ENCODE results near the gene FOXN3. TPM values are rescaled to one million over a fixed set of nuclear protein-coding genes. Genes with fewer than 3 reads are reported as not detected.

FOXN3 gene
- total and polyA plus RNA-seq, 10 donors, result 9.2 to 121 (median 98.3) TPM

GRCh38 chr14:89212386-89213235, 204.4 kb downstream of the FOXN3 start:
- Histone ChIP-seq H3K27me3 (replicated peaks in 1 of 7) (no peaks in the 10 kb centered on the region), H3K4me3 (no peak overlapping the region), H3K36me3 (peaks cover 0 to 20% (median 3%) of the 10 kb centered on the region in 6 donors), H3K27ac (no peak overlapping the region), H3K9me3 (no peaks in the 10 kb centered on the region), H3K4me1 (peaks cover 0 to 31% (median 4%) of the 10 kb centered on the region in 6 donors)
- intact Hi-C loops (cut with DNase I; ENCODE audit: low total_unique reads), result no loop called here
- TF ChIP-seq CTCF (IDR thresholded peaks at IDR 0.05 in 8 of 11, conservative IDR thresholded peaks at IDR 0.05 in 3 of 11) (no peak), POLR2A (IDR thresholded peaks at IDR 0.05) (no peak), POLR2AphosphoS5 (IDR thresholded peaks at IDR 0.05) (no peak)
- WGBS, 5 donors, result 59 to 78% (median 62%) methylated on average over 6 of the region's 6 CpGs
- DNase-seq, result no peak

DNA sequence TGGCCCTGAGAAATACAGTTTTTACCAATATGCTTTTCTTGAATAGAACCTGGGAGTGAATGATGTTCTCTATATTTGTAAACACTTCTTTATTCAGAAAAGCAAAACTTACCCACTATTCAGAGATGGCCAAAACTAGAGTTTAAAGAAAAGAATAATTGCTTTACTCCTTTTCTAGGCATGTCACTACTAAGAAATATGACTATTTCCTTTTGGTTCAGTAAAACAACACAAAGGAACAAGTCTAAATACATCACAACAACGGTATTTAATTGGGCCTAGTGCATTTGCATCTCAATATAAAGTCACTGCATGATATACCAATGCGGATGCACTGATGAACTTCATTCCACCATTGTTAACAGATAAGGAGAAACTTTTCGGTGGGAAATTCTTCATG, 207.5 kb downstream of the FOXN3 start:
- peaks cover 0 to 20% (median 4%) of the 10 kb centered on the region in 6 donors for H3K4me1 ChIP-seq
- H3K9me3 ChIP-seq, result no peaks in the 10 kb centered on the region
- peaks cover 0 to 28% (median 0%) of the 10 kb centered on the region in 6 donors for H3K36me3 ChIP-seq
- H3K4me3 ChIP-seq, result no peak overlapping the region
- no peak for TF ChIP-seq CTCF (IDR thresholded peaks at IDR 0.05 in 8 of 11, conservative IDR thresholded peaks at IDR 0.05 in 3 of 11)
- TF ChIP-seq POLR2AphosphoS5 (IDR thresholded peaks at IDR 0.05), result no peak
- TF ChIP-seq POLR2A (IDR thresholded peaks at IDR 0.05), result no peak
- DNase-seq, result no peak
- intact Hi-C loops (cut with DNase I; ENCODE audit: low total_unique reads), result no loop called here
- no peak overlapping the region for H3K27ac ChIP-seq
- H3K27me3 ChIP-seq (replicated peaks in 1 of 7), result no peaks in the 10 kb centered on the region
- WGBS, 5 donors, result 87 to 93% (median 90%) methylated on average over 3 of the region's 3 CpGs

DNA sequence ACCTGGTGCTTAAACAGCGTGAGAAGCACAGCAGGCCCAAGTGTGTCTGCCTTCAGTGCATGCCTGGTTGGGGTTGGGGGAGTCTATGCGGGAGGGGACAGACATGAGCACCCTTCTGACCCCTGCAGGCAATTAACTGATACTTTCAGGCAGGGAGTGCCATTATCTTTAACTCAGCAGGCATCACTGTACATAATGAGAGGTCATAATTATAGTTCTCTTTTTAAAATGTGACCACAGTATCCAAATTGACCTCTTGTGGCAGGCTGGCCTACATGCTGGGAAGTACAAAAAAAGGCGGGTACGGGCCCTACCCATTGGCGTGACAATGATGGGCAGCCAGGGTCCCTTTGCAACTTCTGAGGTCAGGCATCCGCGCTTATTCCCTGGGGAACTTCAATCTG, 209.1 kb downstream of the FOXN3 start:
- Histone ChIP-seq H3K4me3 (no peak overlapping the region), H3K27ac (no peak overlapping the region), H3K9me3 (no peaks in the 10 kb centered on the region), H3K27me3 (replicated peaks in 1 of 7) (no peaks in the 10 kb centered on the region), H3K36me3 (peaks cover 0 to 28% (median 0%) of the 10 kb centered on the region in 6 donors), H3K4me1 (peaks cover 0 to 27% (median 6%) of the 10 kb centered on the region in 6 donors)
- TF ChIP-seq POLR2AphosphoS5 (IDR thresholded peaks at IDR 0.05) (no peak), CTCF (IDR thresholded peaks at IDR 0.05 in 8 of 11, conservative IDR thresholded peaks at IDR 0.05 in 3 of 11) (no peak), POLR2A (IDR thresholded peaks at IDR 0.05) (no peak)
- no peak for DNase-seq
- 63 to 89% (median 81%) methylated on average over 6 to 7 of the region's 7 CpGs for WGBS, 5 donors
- intact Hi-C loops (cut with DNase I; ENCODE audit: low total_unique reads), result no loop called here

GRCh38 chr14:89206389-89207031, 210.5 kb downstream of the FOXN3 start:
- Histone ChIP-seq H3K4me3 (no peak overlapping the region), H3K27me3 (replicated peaks in 1 of 7) (no peaks in the 10 kb centered on the region), H3K27ac (no peak overlapping the region), H3K4me1 (peaks cover 0 to 38% (median 14%) of the 10 kb centered on the region in 6 donors), H3K36me3 (peaks cover 0 to 22% (median 0%) of the 10 kb centered on the region in 6 donors), H3K9me3 (no peaks in the 10 kb centered on the region)
- no peak for TF ChIP-seq CTCF (IDR thresholded peaks at IDR 0.05 in 8 of 11, conservative IDR thresholded peaks at IDR 0.05 in 3 of 11)
- TF ChIP-seq POLR2AphosphoS5 (IDR thresholded peaks at IDR 0.05), result no peak
- intact Hi-C loops (cut with DNase I; ENCODE audit: low total_unique reads), result no loop called here
- 92 to 95% (median 94%) methylated on average over 17 of the region's 17 CpGs for WGBS, 5 donors
- DNase-seq, result no peak
